DMS153 treated with DMSO at 0.1 percent for 48 hours (cell line): ENCODE data around the gene KCNQ1.

Source experiments
- DNase-seq: peaks from one replicate; lab custom pipeline; 2025; ENCODE audit not compliant: unreplicated experiment; lab: John Stamatoyannopoulos, UW

KCNQ1 gene

DNA sequence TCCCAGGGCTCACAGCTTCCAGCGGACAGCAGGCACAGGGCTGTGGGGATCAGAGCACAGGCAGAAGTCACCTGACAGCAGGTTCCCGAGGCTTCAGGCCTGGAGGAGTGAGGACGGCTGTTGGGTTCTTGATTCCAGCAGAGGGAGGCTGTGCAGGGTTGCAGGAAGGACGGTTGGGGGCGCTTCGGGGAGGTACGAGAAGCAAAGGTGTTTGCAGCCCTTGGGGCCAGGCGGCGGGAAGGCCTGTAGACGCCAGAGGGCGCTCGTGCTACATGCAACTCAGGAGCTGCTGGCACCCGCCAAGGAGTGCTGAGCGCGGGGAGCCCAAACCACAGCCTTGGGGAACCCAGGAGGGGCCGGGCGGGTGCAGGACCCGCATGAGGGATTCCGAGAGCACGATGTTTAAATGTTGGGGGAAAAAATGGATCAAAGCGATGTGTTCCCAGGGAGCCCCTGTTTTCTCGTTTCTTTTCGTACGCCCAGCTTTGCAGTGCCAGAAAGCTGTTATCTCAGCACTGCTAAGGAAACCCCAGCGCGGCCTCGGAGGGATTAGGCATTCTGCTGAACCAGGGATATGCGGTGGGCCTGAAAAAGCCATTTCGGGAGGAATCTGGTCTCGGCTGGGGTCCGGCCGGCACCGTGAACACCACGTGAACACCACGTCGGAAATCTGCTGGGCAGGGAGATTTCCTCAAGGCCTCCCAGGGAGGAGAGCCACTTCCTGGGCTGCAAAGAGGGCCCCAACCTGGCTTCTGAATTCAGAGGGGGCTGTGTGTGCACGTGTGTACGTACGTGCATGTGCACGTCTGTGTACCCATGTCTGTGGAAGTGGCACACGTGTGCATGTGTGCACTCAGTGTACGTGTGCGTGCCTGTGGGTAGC is 88.1 kb downstream of the KCNQ1 start:
- peak; percentile 88 for DNase-seq

DNA sequence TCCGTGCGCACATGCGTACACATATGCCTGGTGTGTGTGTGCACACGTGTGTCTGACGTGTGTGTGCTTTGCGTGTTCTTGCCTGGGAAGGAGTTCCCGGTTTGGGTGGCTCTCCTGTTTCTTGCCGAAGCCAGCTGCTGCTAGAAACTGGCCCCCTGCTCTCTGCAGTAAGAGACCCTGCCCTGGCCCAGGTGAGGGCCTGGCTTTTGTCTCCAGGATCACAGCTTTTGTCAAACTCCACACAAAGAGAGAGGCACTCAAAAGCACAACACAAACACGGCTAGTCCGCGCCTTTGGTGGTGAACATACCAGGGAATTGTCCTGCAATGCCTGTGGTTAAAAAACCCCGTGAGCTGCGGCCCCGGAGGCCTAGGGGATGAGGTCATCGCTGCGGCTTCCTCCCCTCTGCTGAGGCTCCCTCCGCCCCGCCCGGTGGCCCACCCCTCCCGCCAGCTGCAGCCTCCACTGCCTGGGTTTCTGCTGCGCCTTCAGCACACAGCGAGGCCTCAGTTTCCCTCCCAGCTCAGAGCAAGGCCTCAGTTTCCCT is 88.9 kb downstream of the KCNQ1 start:
- peak; percentile 6 for DNase-seq

DNA sequence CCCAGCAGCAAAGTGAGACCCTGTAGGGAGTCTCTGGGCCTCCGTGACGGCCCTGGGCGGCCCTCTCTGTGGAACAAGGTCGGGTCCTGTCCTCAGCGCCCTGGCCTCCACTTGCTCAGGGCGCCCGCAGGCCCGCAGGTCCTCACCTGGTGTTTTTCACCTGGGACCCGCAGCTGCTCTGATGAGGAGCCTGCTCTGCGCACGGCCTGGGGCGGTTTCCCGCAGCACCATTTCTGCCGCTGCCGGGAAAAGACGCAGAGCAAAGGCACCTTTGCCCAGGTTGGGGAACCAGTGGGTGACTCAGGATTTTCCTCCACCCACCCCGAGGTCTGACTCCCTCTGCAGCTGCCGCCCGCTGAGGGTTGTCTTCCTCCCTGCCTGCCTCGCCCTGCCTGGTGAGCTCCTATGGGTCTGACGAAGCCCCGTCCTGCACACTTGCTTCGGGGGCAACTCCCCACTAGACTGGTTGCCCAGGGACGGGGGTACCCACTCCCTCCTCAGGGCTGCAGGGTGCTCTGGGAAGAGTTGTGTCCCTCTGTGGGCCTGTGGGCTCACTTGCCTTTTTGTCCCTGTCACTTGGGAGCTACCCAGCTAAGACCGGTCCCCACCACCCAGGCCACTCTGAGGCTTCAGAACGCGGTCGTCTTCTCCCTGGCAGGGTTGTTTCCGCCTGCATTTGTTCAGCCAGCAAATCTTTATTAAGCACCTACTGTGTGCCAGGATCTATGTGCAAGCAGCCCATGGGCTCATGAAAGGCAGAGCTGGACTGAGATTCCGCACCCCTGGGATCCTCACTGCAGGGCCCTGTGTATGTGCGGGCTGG is 89.5 kb downstream of the KCNQ1 start:
- DNase-seq: no peak

DNA sequence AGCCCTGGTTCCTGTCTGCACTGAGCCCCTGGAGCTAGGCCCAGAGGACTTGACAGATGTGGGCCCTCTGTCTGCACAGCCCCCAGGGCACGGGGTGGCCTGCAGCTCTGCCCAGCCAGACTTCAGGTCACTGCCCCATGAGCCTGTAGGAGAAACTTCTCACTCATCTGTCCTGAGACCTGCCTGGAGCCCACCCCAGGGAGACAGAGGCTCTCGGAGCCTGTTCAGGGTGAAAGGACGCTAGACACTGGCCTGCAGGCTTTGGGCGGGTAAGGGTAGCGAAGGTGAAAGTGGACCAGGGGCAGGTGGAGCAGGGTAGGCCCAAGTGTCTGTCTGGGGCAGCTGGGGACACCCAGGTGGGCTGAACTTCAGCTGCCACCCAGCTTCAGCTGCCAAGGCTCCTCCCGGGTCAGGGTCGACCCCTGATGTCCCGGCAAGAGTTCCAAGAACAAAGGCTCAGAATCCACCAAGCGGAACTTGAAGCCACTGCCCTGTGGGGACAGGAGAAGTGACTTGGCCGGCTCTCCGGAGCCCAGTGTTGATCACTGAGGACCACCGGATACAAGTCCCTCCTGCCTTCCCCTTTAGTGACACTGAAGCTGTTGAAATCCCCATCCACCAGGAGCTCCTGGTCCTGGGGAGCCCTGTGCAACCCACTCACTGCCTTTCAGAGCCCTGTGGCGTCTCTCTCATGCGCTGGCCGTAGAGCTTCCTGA is 90.3 kb downstream of the KCNQ1 start:
- DNase-seq: no peak

DNA sequence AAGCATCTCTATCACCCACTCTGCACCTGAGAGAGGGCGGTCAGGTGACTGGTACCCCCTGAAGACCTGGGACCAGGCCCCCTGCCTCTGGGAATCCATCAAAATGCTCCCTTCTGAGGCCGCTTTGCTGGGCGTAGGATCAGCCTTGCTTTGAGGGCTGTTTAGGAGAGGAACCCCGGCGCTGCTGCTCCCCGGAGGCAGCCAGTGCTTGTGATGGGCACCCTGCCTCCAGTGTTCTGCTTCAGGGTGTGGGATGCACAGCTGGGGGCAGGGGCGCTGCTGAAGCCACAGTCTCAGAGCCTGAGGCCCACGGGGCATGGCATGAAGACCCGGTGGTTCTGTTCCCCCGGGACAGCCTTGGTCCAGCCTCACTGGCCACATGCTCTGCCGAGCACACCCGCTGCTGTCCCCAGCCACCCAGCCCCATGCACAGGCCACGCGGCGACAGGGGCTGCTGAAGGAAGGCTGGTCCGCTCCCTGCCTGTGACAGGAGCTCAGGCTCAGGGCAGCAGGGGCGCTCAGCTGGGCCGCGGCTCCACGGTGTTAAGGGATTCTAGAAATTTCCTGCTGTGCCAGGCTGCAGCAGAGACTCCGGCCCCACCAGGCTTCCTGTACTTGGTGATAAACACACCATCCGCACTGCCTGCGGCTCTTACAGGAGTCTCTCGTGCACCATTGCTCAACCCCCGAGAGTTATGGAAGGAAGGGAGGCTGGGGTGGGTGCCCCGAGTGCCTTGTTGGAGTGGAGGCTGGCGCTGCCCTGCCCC is 91.0 kb downstream of the KCNQ1 start:
- DNase-seq: no peak

DNA sequence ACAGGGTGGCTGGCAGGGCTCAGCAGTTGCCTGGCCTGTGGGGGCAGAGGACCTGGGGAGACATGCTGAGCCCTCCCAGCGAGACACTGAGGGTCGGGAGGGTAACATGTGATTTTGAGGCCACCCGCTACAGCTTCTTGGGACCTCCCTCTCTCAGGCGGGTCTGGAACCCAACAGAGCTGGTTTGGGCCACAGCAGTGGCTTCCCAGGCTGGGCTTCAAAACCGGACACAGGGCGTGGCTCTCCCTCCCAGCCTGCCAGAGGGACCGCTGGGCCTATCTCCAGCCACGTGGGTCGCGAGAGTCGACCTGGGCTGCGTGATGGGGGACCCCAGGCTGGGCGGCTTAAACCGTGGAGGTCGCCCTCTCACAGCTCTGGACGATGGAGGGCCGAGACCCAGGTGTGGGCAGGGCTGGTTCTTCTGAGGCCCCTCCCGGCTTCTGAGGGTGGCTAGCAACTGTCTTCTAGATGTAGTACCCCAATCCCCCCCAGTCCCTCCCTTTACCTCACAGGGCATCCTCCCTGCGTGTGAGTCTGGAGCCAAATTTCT is 91.7 kb downstream of the KCNQ1 start:
- DNase-seq: no peak

DNA sequence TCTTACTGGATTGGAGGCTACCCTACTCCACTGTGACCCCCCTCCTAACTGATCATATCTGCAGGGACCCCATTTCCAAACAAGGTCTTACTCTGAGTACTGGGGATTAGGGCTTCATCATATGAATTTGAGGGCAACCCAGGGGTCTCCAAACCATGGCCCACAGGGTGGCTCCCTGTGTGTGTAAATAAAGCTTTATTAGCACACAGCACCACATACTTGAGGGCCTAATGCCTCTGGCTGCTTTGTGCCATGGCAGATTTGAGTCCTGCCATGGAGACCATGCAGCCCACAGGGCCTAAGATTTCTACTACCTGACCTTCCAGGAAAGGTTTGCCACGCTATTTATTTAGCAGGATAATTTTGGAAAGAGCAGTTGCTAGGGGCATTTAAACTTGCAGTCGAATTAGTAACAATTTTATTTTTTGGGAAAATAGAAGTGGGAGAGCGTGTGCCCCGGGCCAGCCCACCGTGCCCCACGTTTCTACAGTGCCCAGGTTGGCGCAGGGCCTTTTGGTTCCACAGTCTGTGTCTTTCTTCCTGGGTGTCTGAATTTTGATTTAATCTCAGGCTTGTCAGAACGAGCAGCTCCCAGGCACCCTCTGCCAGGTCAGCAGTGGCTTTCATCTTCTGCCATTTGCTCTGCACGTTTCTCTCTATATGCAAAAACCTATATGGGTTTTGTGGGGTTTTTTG is 92.3 kb downstream of the KCNQ1 start:
- no peak for DNase-seq

DNA sequence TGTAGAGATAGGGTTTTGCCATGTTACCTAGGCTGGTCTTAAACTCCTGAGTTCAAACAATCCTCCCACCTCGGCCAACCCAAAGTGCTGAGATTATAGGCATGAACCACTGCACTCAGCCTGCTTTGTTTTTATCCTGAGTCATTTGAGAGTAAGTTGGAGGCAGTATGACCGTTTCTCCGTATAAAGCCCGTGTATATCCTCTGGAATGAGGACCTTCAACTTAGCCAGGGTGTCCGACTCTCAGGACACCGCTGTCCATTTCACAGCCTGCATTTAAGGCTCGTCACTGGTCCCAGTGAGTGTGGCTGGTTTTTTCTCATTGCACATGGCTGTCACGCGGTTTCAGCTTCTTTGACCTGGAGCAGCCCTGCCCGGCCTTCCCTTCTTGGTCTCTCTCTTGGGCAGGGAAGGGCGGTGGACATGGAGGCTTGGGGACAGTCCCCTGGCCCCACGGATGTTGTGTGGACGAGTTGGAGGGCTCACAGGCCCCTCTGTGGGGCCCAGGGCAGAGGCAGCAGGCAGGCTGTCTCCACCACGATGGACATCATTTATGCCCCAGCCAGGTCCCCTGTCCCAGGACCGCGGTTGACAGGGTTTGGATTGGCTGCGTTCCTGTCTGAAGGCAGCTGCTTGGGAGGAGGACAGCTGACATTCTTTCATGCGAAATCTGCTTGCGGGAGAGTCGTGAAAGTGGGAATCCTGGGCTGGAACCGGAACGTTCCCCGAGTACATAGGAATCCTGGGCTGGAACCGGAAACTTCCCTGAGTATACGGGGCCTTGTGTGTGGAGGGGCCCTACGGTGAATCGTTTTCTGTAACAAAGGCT is 93.3 kb downstream of the KCNQ1 start:
- no peak for DNase-seq

DNA sequence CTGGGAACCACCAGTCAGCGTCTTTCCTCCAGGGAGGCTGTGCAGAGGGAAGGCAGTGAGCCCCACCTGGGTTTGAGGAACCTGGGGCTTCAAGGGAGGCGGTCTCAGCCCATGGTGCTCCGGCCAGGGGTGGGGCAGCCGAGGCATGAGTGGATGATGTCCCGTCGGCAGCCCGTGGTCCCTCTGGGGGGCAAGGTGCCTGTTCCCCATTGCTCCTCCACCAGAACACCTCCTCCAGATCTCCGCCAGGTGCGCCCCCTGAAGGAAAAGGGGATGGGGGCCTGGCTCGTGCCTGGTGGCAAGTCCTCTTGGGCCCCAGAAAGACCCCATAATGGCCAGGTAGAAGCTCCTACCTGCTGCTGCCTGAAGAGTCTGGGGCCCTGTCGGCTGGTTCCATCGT is 94.1 kb downstream of the KCNQ1 start:
- no peak for DNase-seq

DNA sequence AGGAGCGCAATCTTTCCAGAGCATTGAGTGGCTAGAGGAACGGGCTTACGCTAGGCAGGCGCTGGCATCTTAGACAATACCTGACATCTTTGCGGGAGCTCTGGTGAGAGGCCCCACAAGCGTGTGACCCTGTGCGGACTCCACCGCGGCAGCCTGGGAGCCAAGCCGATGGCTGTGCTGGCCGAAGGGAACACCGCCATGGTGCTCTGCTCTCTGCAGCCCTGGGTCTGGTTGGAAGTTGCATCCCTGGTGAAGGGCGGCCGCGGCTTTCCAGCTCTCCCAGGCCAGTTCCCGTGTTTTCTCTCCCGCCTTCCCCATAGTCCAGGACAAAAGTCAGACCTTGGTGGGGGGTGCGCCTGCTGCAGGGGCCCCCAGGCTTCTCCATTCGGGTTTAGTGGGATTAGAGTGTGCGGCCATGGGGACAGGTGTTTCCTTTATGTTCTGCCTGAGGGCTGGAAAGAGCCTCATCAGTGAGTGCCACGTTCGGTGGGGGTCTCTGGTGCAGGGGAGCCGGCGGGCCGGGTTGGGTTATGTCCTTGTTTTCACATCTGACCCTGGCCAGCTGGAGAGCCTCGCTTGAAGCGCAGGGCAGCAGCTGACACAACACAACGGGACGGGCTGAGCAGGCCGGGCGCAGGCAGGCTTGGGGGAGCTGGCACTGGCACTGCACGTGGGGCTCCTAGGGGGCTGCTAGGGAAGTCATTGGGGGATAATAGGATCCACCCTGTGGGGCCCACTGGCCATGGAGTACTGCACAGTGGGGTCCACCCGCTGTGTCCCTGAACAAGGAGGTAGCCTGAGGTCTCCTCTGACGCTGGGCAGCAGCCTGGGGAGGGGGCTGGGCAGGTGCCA is 94.8 kb downstream of the KCNQ1 start:
- DNase-seq: no peak

DNA sequence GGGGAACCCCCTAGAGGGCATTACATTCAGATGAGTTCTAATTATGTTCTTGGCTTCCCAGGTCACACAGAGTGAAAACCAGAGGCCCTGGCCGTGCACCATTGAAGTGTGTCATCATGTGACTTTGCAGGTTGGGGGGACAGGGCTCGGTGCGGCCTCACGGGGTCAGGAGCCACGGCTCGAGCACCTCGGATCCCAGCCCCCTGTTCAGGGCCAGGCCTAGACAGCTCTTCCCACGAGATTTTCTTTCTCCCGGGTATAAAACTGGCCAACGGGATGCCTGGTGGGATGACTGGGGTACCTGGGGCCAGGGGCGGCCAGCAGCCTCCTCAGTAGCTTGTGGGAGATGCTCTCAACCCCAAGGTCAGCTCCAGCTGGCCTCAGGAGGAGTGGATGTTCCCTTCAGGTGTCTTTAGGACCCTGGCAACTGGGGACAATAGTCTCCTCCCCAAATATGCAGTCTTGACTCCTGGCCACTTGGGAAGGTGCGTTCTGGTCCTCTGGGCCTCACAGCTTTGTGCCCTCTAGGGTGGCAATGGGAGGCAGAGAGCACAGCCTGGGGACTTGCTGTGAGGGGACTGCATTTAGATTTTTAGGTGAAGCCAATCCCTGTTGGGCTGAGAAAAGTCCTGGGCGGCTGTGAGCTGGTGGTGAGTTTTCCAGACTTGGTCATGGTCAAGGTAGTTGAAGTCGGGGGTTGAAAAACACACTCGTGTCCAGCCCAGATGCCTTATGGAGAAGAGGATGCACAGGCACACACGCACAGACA is 95.6 kb downstream of the KCNQ1 start:
- no peak for DNase-seq

DNA sequence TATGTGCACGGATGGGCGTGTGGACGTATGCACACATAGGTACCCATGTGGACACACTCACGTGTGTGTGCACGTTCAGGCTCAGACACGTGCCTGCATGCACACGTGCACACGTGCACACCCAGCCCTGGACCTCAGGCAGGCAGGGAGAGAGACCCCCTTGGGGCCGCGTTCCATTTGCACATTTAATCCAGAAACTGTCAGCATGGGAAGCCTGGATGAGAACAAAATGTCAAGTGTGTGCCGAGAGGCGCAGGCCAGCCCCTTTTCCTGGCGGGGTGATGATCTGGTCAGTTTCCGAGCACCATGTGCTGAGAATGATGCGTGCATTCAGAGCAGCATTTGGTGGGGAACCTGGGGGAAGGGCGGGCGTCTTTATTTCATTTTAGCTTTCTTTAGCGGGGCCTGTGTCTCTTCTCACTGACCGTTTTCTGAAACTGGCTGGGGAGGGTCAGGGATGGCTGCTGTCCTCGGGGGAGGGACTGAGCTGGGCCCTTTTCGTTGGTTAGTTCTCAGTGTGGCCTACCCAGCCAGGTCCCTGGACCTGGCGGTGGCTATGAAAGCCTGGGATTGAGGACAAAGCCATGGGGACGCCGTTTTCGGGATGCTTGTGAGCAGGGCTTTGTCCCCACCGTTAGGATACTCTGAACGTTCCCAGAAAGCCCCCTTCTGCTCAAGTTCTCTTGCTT is 96.3 kb downstream of the KCNQ1 start:
- DNase-seq: no peak

DNA sequence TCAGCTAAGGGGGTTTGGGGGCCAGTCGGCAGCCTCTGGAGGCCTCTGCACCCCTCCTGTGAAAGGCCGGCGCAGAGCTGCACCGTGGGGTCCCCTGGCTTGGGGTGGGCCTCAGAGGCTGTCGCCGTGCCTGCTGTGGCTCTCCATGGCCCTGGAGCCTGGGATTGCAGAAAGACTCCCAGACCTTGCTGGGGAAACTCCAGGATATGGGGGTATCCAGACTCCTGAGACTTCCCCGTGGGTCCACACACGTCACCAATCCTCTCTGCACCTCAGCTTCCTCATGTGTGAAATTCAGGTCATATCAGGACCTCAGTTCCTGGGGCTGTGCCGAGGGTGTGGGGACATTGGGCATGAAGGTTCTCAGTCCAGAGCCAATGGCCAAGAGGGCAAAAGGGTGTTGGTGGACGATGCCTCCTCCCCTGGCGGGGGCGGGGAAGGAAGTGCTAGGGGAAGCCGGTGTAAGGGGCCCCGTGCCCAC is 97.1 kb downstream of the KCNQ1 start:
- DNase-seq: no peak

DNA sequence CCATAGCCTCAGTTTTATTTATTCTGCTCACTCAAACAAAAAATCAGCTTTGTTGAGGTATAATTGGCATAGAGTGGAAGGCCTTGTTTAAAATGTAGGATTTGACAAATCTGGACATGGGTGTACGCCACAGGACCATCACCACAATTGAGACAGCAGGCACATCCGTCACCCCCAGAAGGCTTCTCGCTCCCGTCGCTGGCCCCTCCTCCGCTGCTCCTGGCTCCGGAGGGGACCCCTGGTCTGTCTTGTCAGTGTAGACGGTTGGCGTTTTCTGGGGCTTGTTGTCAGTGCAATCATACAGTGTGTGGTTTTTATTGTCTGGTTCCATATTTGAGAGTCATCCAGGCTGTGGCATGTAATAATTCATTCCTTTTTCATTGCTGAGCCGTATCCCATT is 97.6 kb downstream of the KCNQ1 start:
- no peak for DNase-seq

DNA sequence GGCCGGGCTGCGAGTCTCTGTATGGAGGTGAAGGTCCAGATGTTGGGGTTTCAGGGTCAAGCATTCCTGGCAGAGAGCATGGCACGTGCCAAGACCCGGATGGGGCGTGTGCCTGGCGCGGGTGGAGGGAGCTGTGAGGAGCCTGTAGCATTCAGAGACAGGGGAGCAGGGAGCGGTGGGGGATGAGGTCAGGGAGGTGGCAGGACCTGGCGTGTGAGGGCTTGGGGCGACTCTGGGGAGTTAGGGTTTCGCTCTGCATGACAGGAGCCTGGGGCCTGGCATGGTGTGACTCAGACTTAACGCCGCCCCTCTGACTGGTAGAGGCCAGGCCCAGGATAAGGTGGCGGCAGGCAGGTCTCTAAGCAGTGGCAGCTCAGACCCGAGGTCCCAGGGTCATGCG is 103.0 kb downstream of the KCNQ1 start:
- DNase-seq: no peak

DNA sequence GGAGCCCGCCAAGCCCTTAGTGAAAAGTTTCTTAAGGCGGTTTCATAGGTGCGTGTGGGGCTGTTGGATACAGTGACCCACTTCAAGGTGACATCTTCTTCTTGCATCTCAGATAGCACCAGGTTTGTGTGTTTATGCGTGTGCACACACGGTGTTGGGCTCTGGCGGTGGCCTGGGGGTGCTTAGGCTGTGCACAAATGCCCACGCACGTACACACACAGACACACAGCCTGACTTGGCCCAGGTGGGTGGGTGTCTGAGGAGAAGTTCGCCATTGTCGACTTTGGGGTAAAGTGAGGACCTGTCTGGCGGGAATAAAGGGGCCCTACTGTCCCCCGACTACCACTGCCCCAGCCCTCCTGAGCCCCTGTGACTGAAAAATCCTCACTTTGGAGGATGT is 103.8 kb downstream of the KCNQ1 start:
- DNase-seq: no peak
